ENCODE measurements around the gene PTPN23. TPM values are rescaled to one million over a fixed set of nuclear protein-coding genes. Genes with fewer than 3 reads are reported as not detected.

PTPN23 gene
- total and polyA plus RNA-seq, 2 experiments from 2014 or later = 14.3 to 48.8 TPM

- TF ChIP-seq CREB1 (CRISPR knock-in tag; IDR thresholded peaks at IDR 0.05; ENCODE audit: low read depth) = no peak
Measured at GRCh38 chr3:47430606-47431005, 49.8 kb downstream of the PTPN23 start (continued).

- H3K4me1 ChIP-seq (ENCODE audit: insufficient read depth) = no peaks in the 10 kb centered on the region; the same call in 1 of the 2 replicates
- H3K9me3 Mint-ChIP-seq = no peaks in the 10 kb centered on the region; the same call in 2 of the 3 replicates
- H3K36me3 ChIP-seq (ENCODE audit: insufficient read depth) = no peaks in the 10 kb centered on the region
- peaks cover 5% of the 10 kb centered on the region for H4K20me1 ChIP-seq (replicated peaks; ENCODE audit: insufficient read depth)
- no peak for TF ChIP-seq REST (IDR thresholded peaks at IDR 0.05; ENCODE audit: unreplicated experiment)
- TF ChIP-seq ZNF462 (CRISPR knock-in tag; IDR thresholded peaks at IDR 0.05) = no peak
- TF ChIP-seq ETS1 (IDR thresholded peaks at IDR 0.05) = no peak
- TF ChIP-seq CTCF (conservative IDR thresholded peaks at IDR 0.05; ENCODE audit: low read depth in 2 of 2) = no peak
- no peak for TF ChIP-seq ZNF114 (CRISPR knock-in tag; IDR thresholded peaks at IDR 0.05)
- TF ChIP-seq STAT1 (IDR thresholded peaks at IDR 0.05; ENCODE audit: unreplicated experiment) = no peak
- no peak for TF ChIP-seq NANOG (IDR thresholded peaks at IDR 0.05; ENCODE audit: borderline replicate concordance)
- peaks cover 53% of the 10 kb centered on the region for H3K36me3 Mint-ChIP-seq (ENCODE audit: low read depth)
- no peak overlapping the region for H3K4me3 ChIP-seq
- ATAC-seq (no peak), DNase-seq (ENCODE audit: low spot score) (no peak)
- no peak overlapping the region for H3K4me3 Mint-ChIP-seq
- no peaks in the 10 kb centered on the region for H3K27me3 ChIP-seq (ENCODE audit: insufficient read depth)
- H3K4me1 Mint-ChIP-seq = peaks cover 5% of the 10 kb centered on the region; the same call in 2 of the 3 replicates
- H3K4me2 ChIP-seq = no peak overlapping the region
- H3K79me2 ChIP-seq (replicated peaks; ENCODE audit: insufficient read depth) = no peaks in the 10 kb centered on the region
- H3K27ac ChIP-seq (ENCODE audit: low read depth) = no peak overlapping the region
- no peaks in the 10 kb centered on the region for H3K9me2 ChIP-seq (ENCODE audit: insufficient read depth)
- H2AFZ ChIP-seq = no peak overlapping the region
- H3K27me3 Mint-ChIP-seq (ENCODE audit: insufficient read depth, low read depth, poor library complexity) = no peaks in the 10 kb centered on the region
- no peak overlapping the region for H3K27ac Mint-ChIP-seq
- H3F3A ChIP-seq (replicated peaks; ENCODE audit: low read depth) = no peaks in the 10 kb centered on the region; the same call in 1 of the 2 replicates
Measured at GRCh38 chr3:47431225-47431624, 50.4 kb downstream of the PTPN23 start.

Measured in GM23338 (cell line).